ENCODE measurements around the gene PAPPA2. TPM values are rescaled to one million over a fixed set of nuclear protein-coding genes. Genes with fewer than 3 reads are reported as not detected.

The PAPPA2 gene
- total RNA-seq, 1 experiment from 2014 or later = 0.81 TPM

GRCh38 chr1:176866011-176866714 is 403.2 kb downstream of the PAPPA2 start:
- TF ChIP-seq, protein P1, sequence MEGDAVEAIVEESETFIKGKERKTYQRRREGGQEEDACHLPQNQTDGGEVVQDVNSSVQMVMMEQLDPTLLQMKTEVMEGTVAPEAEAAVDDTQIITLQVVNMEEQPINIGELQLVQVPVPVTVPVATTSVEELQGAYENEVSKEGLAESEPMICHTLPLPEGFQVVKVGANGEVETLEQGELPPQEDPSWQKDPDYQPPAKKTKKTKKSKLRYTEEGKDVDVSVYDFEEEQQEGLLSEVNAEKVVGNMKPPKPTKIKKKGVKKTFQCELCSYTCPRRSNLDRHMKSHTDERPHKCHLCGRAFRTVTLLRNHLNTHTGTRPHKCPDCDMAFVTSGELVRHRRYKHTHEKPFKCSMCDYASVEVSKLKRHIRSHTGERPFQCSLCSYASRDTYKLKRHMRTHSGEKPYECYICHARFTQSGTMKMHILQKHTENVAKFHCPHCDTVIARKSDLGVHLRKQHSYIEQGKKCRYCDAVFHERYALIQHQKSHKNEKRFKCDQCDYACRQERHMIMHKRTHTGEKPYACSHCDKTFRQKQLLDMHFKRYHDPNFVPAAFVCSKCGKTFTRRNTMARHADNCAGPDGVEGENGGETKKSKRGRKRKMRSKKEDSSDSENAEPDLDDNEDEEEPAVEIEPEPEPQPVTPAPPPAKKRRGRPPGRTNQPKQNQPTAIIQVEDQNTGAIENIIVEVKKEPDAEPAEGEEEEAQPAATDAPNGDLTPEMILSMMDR (conservative IDR thresholded peaks at IDR 0.05) = no peak
- Histone ChIP-seq H2AFZ (ENCODE audit: low read length) (no peak overlapping the region), H3K4ac (ENCODE audit: low read depth, low read length) (no peak overlapping the region), H2BK15ac (ENCODE audit: low read depth, low read length) (no peak overlapping the region), H3K18ac (ENCODE audit: insufficient read length, low read depth, low read length) (no peak overlapping the region), H4K91ac (ENCODE audit: insufficient read length, low read depth, low read length) (no peak overlapping the region), H4K20me1 (ENCODE audit: control insufficient read depth, insufficient read depth, insufficient read length) (no peaks in the 10 kb centered on the region), H3K56ac (ENCODE audit: insufficient read length, low read depth, low read length) (no peak overlapping the region), H2BK20ac (ENCODE audit: low read depth, low read length, poor library complexity, severe bottlenecking) (no peak overlapping the region), H3K23me2 (ENCODE audit: insufficient read length, low read depth, low read length, poor library complexity, severe bottlenecking) (no peaks in the 10 kb centered on the region), H2AK5ac (ENCODE audit: insufficient read length, low read length) (no peak overlapping the region), H3K14ac (ENCODE audit: insufficient read depth, low read length) (no peak overlapping the region), H3K27ac (ENCODE audit: insufficient read length, low read depth, low read length) (no peak overlapping the region), H2BK5ac (ENCODE audit: insufficient read length, low read length) (no peak overlapping the region), H3K4me1 (ENCODE audit: insufficient read depth, low read length) (no peaks in the 10 kb centered on the region), H2BK12ac (ENCODE audit: insufficient read length, low read depth, low read length) (no peak overlapping the region), H4K5ac (ENCODE audit: insufficient read length, low read depth, low read length) (no peak overlapping the region), H2BK120ac (ENCODE audit: low read depth, low read length, poor library complexity, severe bottlenecking) (no peak overlapping the region), H3K79me1 (ENCODE audit: insufficient read depth, low read depth, low read length, poor library complexity, severe bottlenecking) (no peaks in the 10 kb centered on the region), H4K8ac (replicated peaks; ENCODE audit: insufficient read length, low read depth, low read length) (no peak overlapping the region), H3K79me2 (ENCODE audit: insufficient read depth, low read length) (no peaks in the 10 kb centered on the region), H3K9me3 (ENCODE audit: control insufficient read depth, low read depth, low read length) (no peaks in the 10 kb centered on the region), H3T11ph (ENCODE audit: low read length) (no peak overlapping the region), H3K9ac (ENCODE audit: extremely low read depth, insufficient read length, low read length) (no peak overlapping the region), H3K27me3 (ENCODE audit: insufficient read depth, low read length) (no peaks in the 10 kb centered on the region), H3K23ac (ENCODE audit: insufficient read length, low read depth, low read length) (no peak overlapping the region), H3K4me2 (ENCODE audit: insufficient read depth, insufficient read length, low read length) (no peak overlapping the region)
- Mint-ChIP-seq H3K4me3 (no peak overlapping the region), H3K9me3 (no peaks in the 10 kb centered on the region), H3K4me1 (peaks cover 10 to 11% of the 10 kb centered on the region in 2 experiments), H3K27ac (no peak overlapping the region), H3K27me3 (ENCODE audit: low read depth) (no peaks in the 10 kb centered on the region), H3K36me3 (ENCODE audit: insufficient read depth in 1 of 3, low read depth in 3 of 3) (peaks cover 0 to 2% (median 0%) of the 10 kb centered on the region in 3 experiments; a peak in 3 of 7 replicates)
- WGBS (ENCODE audit: extremely low coverage, insufficient read length, low lambda C conversion rate) = no CpG with 5 or more reads among the region's 1 CpG
- no peak for DNase-seq
